Aorta (tissue), 5 donors: Measurements from ENCODE around the gene FRY. TPM values are rescaled to one million over a fixed set of nuclear protein-coding genes. Genes with fewer than 3 reads are reported as not detected.

ENCODE experiments used
- ATAC-seq: fragments of 200-7000 bp; cut with Tn5 transposase; one replicate; pipeline ENCODE4 v1.9.1; 2022; ENCODE audit warnings: moderate library complexity; ENCODE audit not compliant: low FRiP score
- DNase-seq, 2 donors: peaks; one replicate each; pipeline ENCODE4 v3.0.0-alpha.2; 2020
- H3K27ac ChIP-seq, 2 donors: one replicate each; pipeline ENCODE4 v1.5.1; 2013; ENCODE audit warnings: low read length in 2 of 2, mild to moderate bottlenecking in 2 of 2, moderate library complexity in 2 of 2, control low read depth in 1 of 2, inconsistent platforms in 1 of 2, low read depth in 1 of 2
- H3K27me3 ChIP-seq, 2 donors: one replicate each; pipeline ENCODE4 v1.6.1; 2013; ENCODE audit warnings: control low read depth in 1 of 2, low read length in 1 of 2, mild to moderate bottlenecking in 1 of 2, moderate library complexity in 1 of 2; ENCODE audit not compliant: insufficient read depth in 2 of 2, control insufficient read depth in 1 of 2
- H3K36me3 ChIP-seq, 2 donors: one replicate each; pipeline ENCODE4 v1.6.1; 2013; ENCODE audit warnings: control low read depth in 1 of 2, low read length in 1 of 2, mild to moderate bottlenecking in 1 of 2; ENCODE audit not compliant: insufficient read depth in 2 of 2, control insufficient read depth in 1 of 2
- H3K4me1 ChIP-seq, 2 donors: one replicate each; pipeline ENCODE4 v1.6.1; 2013; ENCODE audit warnings: low read length in 2 of 2, control low read depth in 1 of 2, mild to moderate bottlenecking in 1 of 2, moderate library complexity in 1 of 2; ENCODE audit not compliant: insufficient read depth in 2 of 2, control insufficient read depth in 1 of 2
- H3K4me3 ChIP-seq, 2 donors: one replicate each; pipeline ENCODE4 v1.5.1; 2013; ENCODE audit warnings: low read length in 2 of 2, control low read depth in 1 of 2, mild to moderate bottlenecking in 1 of 2
- H3K9me3 ChIP-seq: one replicate; pipeline ENCODE4 v1.6.1; 2013; ENCODE audit warnings: mild to moderate bottlenecking, low read length; ENCODE audit not compliant: control insufficient read depth
- WGBS, 2 donors: extraction: QIAGEN DNeasy Blood & Tissue Kit; methylation state at CpG; one replicate each; pipeline ENCODE4 v1.1.7; 2013; 5-methylcytosine and 5-hydroxymethylcytosine counted together
- intact Hi-C, 2 donors: fragments of 100-400 bp; cut with DNase I; formaldehyde crosslinking; loops; one replicate each; pipeline versions ENCODE4 v1.14.2 to v1.15.0; 2022
- polyA plus RNA-seq, 2 donors: library from polyadenylated mRNA; stranded (reverse); fragments of 200-250 nt; gene quantifications; one replicate each; pipeline ENCODE4 v1.2.3, GENCODE V29; 2013
- total RNA-seq, 2 donors: library from RNA; stranded (reverse); fragmentation: NEBNext Ultra II Directional; extraction: Animal tissue kit (Norgen Biotek cat#: 25700); gene quantifications; one replicate each; pipeline ENCODE4 v1.2.1, GENCODE V29; 2021
- donor health status: healthy with polysubstance abuse.
- donor health status: Bipolar disorder and iron deficiency.
- donor health status: DM: no; HTN: no; CAD: no.
- donor health status: DM: no; HTN: no; CAD: no.
- donor health status: DM: yes; HTN: yes; CAD: no.

The FRY gene
- total and polyA plus RNA-seq, 4 donors = 24.8 to 328 (median 95.0) TPM

GRCh38 chr13:32032759-32033158, 1.2 kb downstream of the FRY start:
- Histone ChIP-seq H3K27me3 (no peaks in the 10 kb centered on the region), H3K9me3 (no peaks in the 10 kb centered on the region), H3K4me1 (peaks cover 3% of the 10 kb centered on the region in 2 donors), H3K36me3 (no peaks in the 10 kb centered on the region), H3K27ac (no peak overlapping the region), H3K4me3 (peak overlapping the region; percentile 69 to 86)
- ATAC-seq = no peak
- intact Hi-C loops = loop anchor here in 1 of 2 donors (5.0 kb wide), 1 partner anchor 85 kb away; no protein-coding TSS in a partner anchor
- no peak for DNase-seq
- 53 to 56% methylated on average over 1 of the region's 1 CpG for WGBS, 2 donors

DNA sequence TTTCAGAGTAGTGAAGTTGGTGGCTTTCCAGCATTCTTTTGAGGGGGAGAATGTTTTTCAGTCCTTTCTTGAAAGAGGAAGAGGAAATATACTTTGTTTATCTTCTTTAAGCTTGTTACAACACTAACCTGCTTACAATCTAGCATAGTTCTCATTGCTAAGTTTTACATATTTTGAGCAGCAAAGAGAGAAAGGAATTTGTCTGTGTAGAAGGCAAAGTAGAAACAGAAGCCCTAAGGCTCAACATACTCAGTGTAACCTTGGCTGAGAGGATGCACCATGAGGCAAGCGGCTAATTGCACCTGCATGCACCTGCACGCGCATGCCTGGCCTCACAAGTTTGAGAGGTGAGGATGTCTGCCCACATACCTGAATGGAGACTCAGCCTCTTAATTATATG, 2.2 kb downstream of the FRY start:
- 87 to 91% methylated on average over 3 of the region's 3 CpGs for WGBS, 2 donors
- H3K27ac ChIP-seq = no peak overlapping the region
- intact Hi-C loops = loop anchor here in 1 of 2 donors (5.0 kb wide), 1 partner anchor 84 kb away; no protein-coding TSS in a partner anchor
- no peaks in the 10 kb centered on the region for H3K36me3 ChIP-seq
- no peak for DNase-seq
- peak overlapping the region; percentile 10 to 34 for H3K4me3 ChIP-seq
- no peaks in the 10 kb centered on the region for H3K9me3 ChIP-seq
- ATAC-seq = no peak
- H3K4me1 ChIP-seq = peaks cover 3% of the 10 kb centered on the region in 2 donors
- H3K27me3 ChIP-seq = no peaks in the 10 kb centered on the region

DNA sequence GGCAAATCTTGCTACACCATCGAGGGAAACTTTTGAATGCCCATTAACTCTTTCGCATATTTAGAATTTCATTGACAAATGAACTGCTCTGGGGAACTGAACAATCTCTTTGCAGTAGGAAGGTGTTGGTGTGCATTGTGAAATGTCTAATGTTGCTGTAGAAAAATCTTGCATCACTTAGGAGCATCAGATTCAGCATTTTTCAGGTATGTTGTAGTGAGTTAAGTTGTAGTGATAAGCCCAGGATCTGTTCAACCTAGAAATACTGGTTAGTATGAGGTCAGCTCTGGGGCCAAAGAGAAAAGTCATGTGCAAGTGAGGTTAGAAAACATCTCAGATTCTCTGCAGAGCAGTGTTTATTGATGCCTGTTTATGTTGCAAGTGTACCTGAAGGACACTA, 4.1 kb downstream of the FRY start:
- ATAC-seq = no peak
- 56 to 73% methylated on average over 2 of the region's 2 CpGs for WGBS, 2 donors
- peaks cover 3 to 10% of the 10 kb centered on the region in 2 donors for H3K4me1 ChIP-seq
- H3K36me3 ChIP-seq = no peaks in the 10 kb centered on the region
- no peak overlapping the region for H3K27ac ChIP-seq
- no peaks in the 10 kb centered on the region for H3K9me3 ChIP-seq
- no peaks in the 10 kb centered on the region for H3K27me3 ChIP-seq
- no peak overlapping the region for H3K4me3 ChIP-seq
- intact Hi-C loops = no loop called here
- no peak for DNase-seq

- intact Hi-C loops = no loop called here
- no peaks in the 10 kb centered on the region for H3K36me3 ChIP-seq
- H3K4me1 ChIP-seq = peaks cover 3 to 10% of the 10 kb centered on the region in 2 donors
- WGBS, 2 donors = 55 to 59% methylated on average over 4 of the region's 4 CpGs
- no peak overlapping the region for H3K27ac ChIP-seq
- DNase-seq (peak in 1 of 2 donors; percentile 52), ATAC-seq (no peak)
- H3K9me3 ChIP-seq = no peaks in the 10 kb centered on the region
- peak overlapping the region in 1 of 2 donors; percentile 18 for H3K4me3 ChIP-seq
- H3K27me3 ChIP-seq = no peaks in the 10 kb centered on the region
Observed at GRCh38 chr13:32036126-32036695, 4.6 kb downstream of the FRY start.

DNA sequence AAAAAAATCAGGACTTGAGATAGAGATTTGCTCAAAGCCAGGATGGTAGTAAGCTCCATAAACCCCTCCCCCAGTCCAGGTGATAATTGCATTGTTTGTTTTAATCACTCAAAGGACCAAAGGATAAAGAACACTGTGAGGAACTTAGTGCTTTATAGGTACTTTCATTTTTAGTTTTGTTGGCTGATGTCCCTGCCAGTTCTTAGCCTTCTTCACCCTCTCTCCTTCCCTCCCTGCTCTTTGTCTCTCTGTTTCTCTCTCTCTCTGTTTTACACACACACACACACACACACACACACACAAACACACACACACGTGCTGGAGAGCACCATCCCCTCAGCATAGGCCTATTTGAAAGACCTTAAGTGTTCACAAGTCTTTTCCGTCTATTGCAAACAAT, 5.2 kb downstream of the FRY start:
- intact Hi-C loops = no loop called here
- Histone ChIP-seq H3K9me3 (no peaks in the 10 kb centered on the region), H3K4me3 (peak overlapping the region in 1 of 2 donors; percentile 21), H3K36me3 (no peaks in the 10 kb centered on the region), H3K27ac (no peak overlapping the region), H3K27me3 (no peaks in the 10 kb centered on the region), H3K4me1 (peaks cover 3 to 10% of the 10 kb centered on the region in 2 donors)
- no peak for DNase-seq
- no peak for ATAC-seq
- WGBS, 2 donors = 19 to 29% methylated on average over 2 of the region's 2 CpGs

DNA sequence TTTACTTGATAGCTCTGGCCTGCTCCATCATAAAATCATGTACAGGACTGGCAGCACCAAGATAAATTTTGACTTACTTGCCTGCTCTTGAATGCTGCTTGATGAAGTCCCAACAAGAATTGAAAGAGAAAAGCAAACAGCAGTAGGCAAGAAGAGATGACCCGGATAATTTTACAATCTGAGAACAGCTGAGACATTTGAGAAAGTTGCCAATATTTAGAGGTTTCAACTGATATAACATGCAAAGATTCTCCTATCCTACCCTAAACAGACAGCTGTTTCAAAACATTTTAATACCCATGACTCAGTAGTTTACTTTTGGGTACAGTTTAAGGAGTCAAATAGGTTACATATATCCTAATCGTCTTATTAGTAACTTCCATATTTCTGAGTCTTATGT, 5.9 kb downstream of the FRY start:
- no peak for ATAC-seq
- DNase-seq = no peak
- WGBS, 2 donors = 39 to 41% methylated on average over 2 of the region's 2 CpGs
- Histone ChIP-seq H3K27me3 (no peaks in the 10 kb centered on the region), H3K4me1 (peaks cover 3 to 10% of the 10 kb centered on the region in 2 donors), H3K36me3 (no peaks in the 10 kb centered on the region), H3K9me3 (no peaks in the 10 kb centered on the region), H3K27ac (no peak overlapping the region), H3K4me3 (peak overlapping the region in 1 of 2 donors; percentile 21)
- intact Hi-C loops = no loop called here

GRCh38 chr13:32038343-32038742, 6.8 kb downstream of the FRY start:
- H3K4me3 ChIP-seq = no peak overlapping the region
- no peaks in the 10 kb centered on the region for H3K9me3 ChIP-seq
- no peak for DNase-seq
- intact Hi-C loops = no loop called here
- no peak overlapping the region for H3K27ac ChIP-seq
- ATAC-seq = no peak
- no peaks in the 10 kb centered on the region for H3K36me3 ChIP-seq
- WGBS, 2 donors = 55 to 68% methylated on average over 5 of the region's 5 CpGs
- H3K4me1 ChIP-seq = peaks cover 3 to 10% of the 10 kb centered on the region in 2 donors
- no peaks in the 10 kb centered on the region for H3K27me3 ChIP-seq

- Histone ChIP-seq H3K27ac (peak overlapping the region in 1 of 2 donors; percentile 57), H3K27me3 (no peaks in the 10 kb centered on the region), H3K9me3 (no peaks in the 10 kb centered on the region), H3K36me3 (no peaks in the 10 kb centered on the region), H3K4me3 (no peak overlapping the region), H3K4me1 (peaks cover 3 to 10% of the 10 kb centered on the region in 2 donors)
- intact Hi-C loops = no loop called here
- DNase-seq (no peak), ATAC-seq (no peak)
Observed at GRCh38 chr13:32039056-32039455, 7.5 kb downstream of the FRY start.

DNA sequence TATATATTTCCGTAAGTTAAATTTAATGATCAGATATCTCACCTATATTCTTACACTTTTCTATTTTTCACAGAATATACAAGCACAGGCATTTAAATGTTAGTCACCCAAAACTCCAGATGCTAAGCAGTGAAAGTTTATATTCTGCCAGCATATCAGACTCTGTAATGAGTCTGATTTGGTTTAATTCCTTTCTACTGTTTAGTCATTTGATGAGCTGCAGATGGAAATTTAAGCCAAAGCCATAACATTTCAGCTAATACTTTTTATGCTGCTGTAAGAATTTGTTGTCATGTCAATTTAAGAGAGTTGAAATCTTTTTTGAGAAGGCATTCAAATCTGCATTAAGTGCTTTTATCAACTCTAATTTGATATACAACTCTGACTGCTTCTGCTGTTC, 8.0 kb downstream of the FRY start:
- intact Hi-C loops = no loop called here
- 54 to 75% methylated on average over 1 of the region's 1 CpG for WGBS, 2 donors
- Histone ChIP-seq H3K27me3 (no peaks in the 10 kb centered on the region), H3K4me1 (peaks cover 0 to 10% of the 10 kb centered on the region in 2 donors), H3K27ac (no peak overlapping the region), H3K4me3 (no peak overlapping the region), H3K36me3 (no peaks in the 10 kb centered on the region), H3K9me3 (no peaks in the 10 kb centered on the region)
- no peak for ATAC-seq
- no peak for DNase-seq
